H1 (cell line): Measurements from ENCODE around the gene TNIK. TPM values are rescaled to one million over a fixed set of nuclear protein-coding genes. Genes with fewer than 3 reads are reported as not detected.

Experiments used
- CTCF ChIA-PET: fragments of 300-600 bp; sonication (Branson Sonifier 250); formaldehyde crosslinking; loops from one replicate; lab custom pipeline; 2021; ENCODE audit not compliant: partially characterized antibody; lab: Charles Lee
- POLR2A ChIA-PET: fragments of 300-600 bp; sonication (Branson Sonifier 250); formaldehyde crosslinking; loops from one replicate; lab custom pipeline; 2021; ENCODE audit warnings: inconsistent platforms; ENCODE audit not compliant: partially characterized antibody; lab: Charles Lee
- DNase-seq, 2 experiments: peaks; one replicate each; pipeline versions ENCODE4 v3.0.0 to v3.0.0-alpha.2; 2010 to 2022; ENCODE audit warnings: low spot score in 2 of 2, low read depth in 1 of 2, mixed read lengths in 1 of 2
- FAIRE-seq: peaks from 2 replicates; lab custom pipeline; 2011; peaks lifted over from hg19 to GRCh38; lab: Jason Lieb, UNC
- H2AFZ ChIP-seq: 2 replicates; pipeline ENCODE4 v1.8.1; 2012; ENCODE audit warnings: low read length, inconsistent platforms
- H2AK5ac ChIP-seq: 2 replicates; pipeline ENCODE4 v1.6.1; 2013; ENCODE audit warnings: low read depth, low read length
- H2BK120ac ChIP-seq: replicated peaks from 2 replicates; pipeline ENCODE3; 2013; ENCODE audit warnings: low read depth, low read length, inconsistent platforms
- H2BK12ac ChIP-seq: 2 replicates; pipeline ENCODE4 v1.6.1; 2013; ENCODE audit warnings: low read depth, low read length
- H2BK15ac ChIP-seq: 2 replicates; pipeline ENCODE4 v1.6.1; 2013; ENCODE audit warnings: low read length
- H2BK20ac ChIP-seq: 2 replicates; pipeline ENCODE4 v1.6.1; 2013; ENCODE audit warnings: low read length
- H2BK5ac ChIP-seq: 2 replicates; pipeline ENCODE4 v1.6.1; 2013; ENCODE audit warnings: low read depth, low read length
- H3K14ac ChIP-seq: 2 replicates; pipeline ENCODE4 v1.6.1; 2013; ENCODE audit warnings: inconsistent platforms; ENCODE audit not compliant: insufficient read length
- H3K18ac ChIP-seq: 2 replicates; pipeline ENCODE4 v1.6.1; 2013; ENCODE audit warnings: low read length; ENCODE audit errors: extremely low read depth
- H3K23ac ChIP-seq: 2 replicates; pipeline ENCODE4 v1.6.1; 2013; ENCODE audit warnings: inconsistent platforms; ENCODE audit not compliant: insufficient read length
- H3K23me2 ChIP-seq: 2 replicates; pipeline ENCODE4 v1.6.1; 2013; ENCODE audit warnings: low read depth, low read length
- H3K27ac ChIP-seq: 2 replicates; pipeline ENCODE4 v1.6.1; 2011; ENCODE audit warnings: low read depth, low read length, inconsistent platforms
- H3K27me3 ChIP-seq, 4 experiments: replicated peaks in 1 of 4; 1 replicate in 1 of 4; 2 replicates in 3 of 4; pipeline versions ENCODE4 v1.6.1 to v1.8.1; 2011 to 2013; ENCODE audit warnings: low read length in 3 of 4, mild to moderate bottlenecking in 3 of 4, inconsistent platforms in 2 of 4, mixed read lengths in 2 of 4, moderate library complexity in 1 of 4; ENCODE audit not compliant: control insufficient read depth in 3 of 4, insufficient read depth in 3 of 4; ENCODE audit errors: extremely low read depth in 1 of 4
- H3K36me3 ChIP-seq, 4 experiments: 2 replicates each; pipeline versions ENCODE4 v1.6.1 to v1.8.1; 2011 to 2013; ENCODE audit warnings: mild to moderate bottlenecking in 4 of 4, low read length in 3 of 4, moderate library complexity in 2 of 4, control low read depth in 1 of 4, inconsistent platforms in 1 of 4; ENCODE audit not compliant: insufficient read depth in 4 of 4, control insufficient read depth in 2 of 4
- H3K4ac ChIP-seq: replicated peaks from 2 replicates; pipeline ENCODE3; 2013; ENCODE audit warnings: low read length, low read depth, mixed read lengths, inconsistent platforms; ENCODE audit not compliant: insufficient read length
- H3K4me1 ChIP-seq, 4 experiments: replicated peaks in 1 of 4; 1 replicate in 1 of 4; 2 replicates in 3 of 4; pipeline versions ENCODE4 v1.6.1 to v1.8.1; 2011 to 2013; ENCODE audit warnings: low read length in 3 of 4, inconsistent platforms in 2 of 4, mixed read lengths in 1 of 4; ENCODE audit not compliant: insufficient read depth in 4 of 4, control insufficient read depth in 3 of 4
- H3K4me2 ChIP-seq, 2 experiments: 2 replicates each; pipeline versions ENCODE4 v1.6.1 to v1.8.1; 2011 to 2013; ENCODE audit warnings: low read depth in 2 of 2, low read length in 2 of 2, control low read depth in 1 of 2, inconsistent platforms in 1 of 2, mild to moderate bottlenecking in 1 of 2; ENCODE audit not compliant: insufficient read depth in 1 of 2
- H3K4me3 ChIP-seq, 4 experiments: fragments of 200-600, 300-600 bp in 1 of 4; sonication (generic), shearing (Covaris generic), sonication (Bioruptor Twin) in 1 of 4; 2 replicates each; pipeline versions ENCODE4 v1.5.1 to v1.8.1; 2011 to 2016; ENCODE audit warnings: low read length in 4 of 4, low read depth in 3 of 4, control low read depth in 2 of 4, inconsistent platforms in 2 of 4, mild to moderate bottlenecking in 2 of 4, mixed read lengths in 1 of 4, moderate library complexity in 1 of 4; ENCODE audit not compliant: insufficient read depth in 2 of 4; ENCODE audit errors: extremely low read depth in 1 of 4
- H3K56ac ChIP-seq: replicated peaks from 2 replicates; pipeline ENCODE3; 2013; ENCODE audit warnings: low read depth, mild to moderate bottlenecking, mixed read lengths, low read length, inconsistent platforms; ENCODE audit not compliant: insufficient read length
- H3K79me1 ChIP-seq: 2 replicates; pipeline ENCODE4 v1.6.1; 2013; ENCODE audit warnings: low read depth, low read length, control low read depth
- H3K79me2 ChIP-seq, 2 experiments: 2 replicates each; pipeline versions ENCODE4 v1.6.1 to v1.8.1; 2012 to 2013; ENCODE audit warnings: low read length in 2 of 2, mild to moderate bottlenecking in 2 of 2, inconsistent platforms in 1 of 2; ENCODE audit not compliant: insufficient read depth in 2 of 2, control insufficient read depth in 1 of 2
- H3K9ac ChIP-seq, 4 experiments: replicated peaks in 1 of 4; 1 replicate in 1 of 4; 2 replicates in 3 of 4; pipeline versions ENCODE4 v1.6.1 to v1.8.1; 2011 to 2013; ENCODE audit warnings: low read depth in 3 of 4, low read length in 3 of 4, control low read depth in 2 of 4, mild to moderate bottlenecking in 2 of 4, moderate library complexity in 2 of 4, inconsistent platforms in 1 of 4; ENCODE audit errors: extremely low read depth in 1 of 4
- H3K9me3 ChIP-seq, 2 experiments: 2 replicates each; pipeline versions ENCODE4 v1.6.1 to v1.8.1; 2012 to 2013; ENCODE audit warnings: mild to moderate bottlenecking in 2 of 2, moderate library complexity in 2 of 2, control low read depth in 1 of 2, inconsistent platforms in 1 of 2, low read depth in 1 of 2, low read length in 1 of 2, mixed read lengths in 1 of 2; ENCODE audit not compliant: insufficient read depth in 2 of 2
- H4K20me1 ChIP-seq, 2 experiments: replicated peaks in 1 of 2; 2 replicates each; pipeline versions ENCODE3 to v1.8.1; 2011 to 2013; ENCODE audit warnings: inconsistent platforms in 2 of 2, low read length in 2 of 2, mild to moderate bottlenecking in 1 of 2; ENCODE audit not compliant: insufficient read depth in 2 of 2, control insufficient read depth in 1 of 2
- H4K5ac ChIP-seq: 2 replicates; pipeline ENCODE4 v1.6.1; 2013; ENCODE audit warnings: low read length, low read depth, mixed read lengths, inconsistent platforms; ENCODE audit not compliant: insufficient read length
- H4K8ac ChIP-seq: 2 replicates; pipeline ENCODE4 v1.8.0; 2013; ENCODE audit warnings: mild to moderate bottlenecking, moderate library complexity, low read length, inconsistent platforms; ENCODE audit not compliant: insufficient read depth; ENCODE audit errors: extremely low read depth
- H4K91ac ChIP-seq: replicated peaks from 2 replicates; pipeline ENCODE3; 2013; ENCODE audit warnings: low read length, mixed read lengths, inconsistent platforms; ENCODE audit not compliant: insufficient read length
- CBX8 ChIP-seq: fragments of 300-800, 300-1000 bp; sonication (generic); IDR thresholded peaks from 2 replicates; pipeline ENCODE4 v1.7.1; 2016; ENCODE audit warnings: low read depth, low read length, borderline replicate concordance
- RAD21 ChIP-seq, 2 experiments: IDR thresholded peaks in 1 of 2; conservative IDR thresholded peaks in 1 of 2; 2 replicates each; pipeline ENCODE4 v1.6.1; 2011; ENCODE audit warnings: low read depth in 2 of 2, low read length in 2 of 2, improper control_type of control experiment in 1 of 2, inconsistent platforms in 1 of 2, mild to moderate bottlenecking in 1 of 2, moderate library complexity in 1 of 2
- SUZ12 ChIP-seq: fragments of 200-600 bp; sonication (generic); IDR thresholded peaks from 2 replicates; pipeline ENCODE4 v1.6.1; 2012; ENCODE audit warnings: mild to moderate bottlenecking, inconsistent platforms, low read length, moderate library complexity, mixed read lengths
- WGBS, 2 experiments: shearing (Covaris generic) in 1 of 2; methylation state at CpG; one replicate each; pipeline versions ENCODE4 v1.1.6 to v1.1.7; 2013 to 2015; ENCODE audit warnings: low lambda C conversion rate in 2 of 2, mixed read lengths in 2 of 2, inconsistent platforms in 1 of 2, low coverage in 1 of 2, missing lambda C conversion rate in 1 of 2; ENCODE audit not compliant: insufficient replicate concordance in 2 of 2, insufficient coverage in 1 of 2, insufficient read length in 1 of 2; ENCODE audit errors: extremely low coverage in 1 of 2, missing lambda C conversion rate in 1 of 2; 5-methylcytosine and 5-hydroxymethylcytosine counted together
- polyA plus RNA-seq, 7 experiments: library from polyadenylated mRNA; depleted of rRNA in 3 of 7; stranded (reverse) in 5 of 7; unstranded in 2 of 7; fragments of >200 nt in 5 of 7; fragments of 200-250 nt in 2 of 7; gene quantifications; 1 replicate in 5 of 7; 2 replicates in 1 of 7; 4 replicates in 1 of 7; pipeline versions ENCODE4 v1.2.1 to v1.2.3, GENCODE V29; 2011 to 2013; ENCODE audit warnings: missing spikeins in 2 of 7, mixed read lengths in 2 of 7
- total RNA-seq: library from RNA; stranded (reverse); fragmentation: NEBNext Ultra II Directional; extraction: Animal tissue kit (Norgen Biotek cat#: 25700); gene quantifications from 2 replicates; pipeline ENCODE4 v1.2.1, GENCODE V29; 2021

TNIK gene
- total and polyA plus RNA-seq, 2 of the 8 experiments (the other 6 are each of a cell fraction or from before 2014, with no cell fraction given): 7.4 to 42.0 TPM

DNA sequence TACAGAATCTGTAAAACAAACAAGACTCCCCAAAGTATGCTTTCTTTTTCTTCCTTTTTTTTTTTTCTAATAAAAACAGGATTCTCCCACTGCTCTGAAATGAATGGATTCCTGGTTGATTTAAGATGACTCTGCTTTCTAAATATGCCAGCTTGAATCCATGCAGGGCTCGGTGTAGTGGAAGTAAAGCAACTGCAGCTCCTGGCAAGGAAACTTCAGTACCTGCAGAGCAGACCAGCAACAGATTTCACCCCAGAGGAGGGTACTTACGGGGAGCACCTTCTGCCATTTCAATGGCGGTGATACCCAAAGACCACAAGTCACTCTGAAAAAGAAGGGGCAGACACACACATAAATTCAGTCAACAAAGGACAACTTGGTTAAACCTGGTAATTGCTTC lies 283.1 kb downstream of the TNIK start:
- Histone ChIP-seq H3K27ac (no peak overlapping the region), H3K4ac (no peak overlapping the region), H3K23me2 (no peaks in the 10 kb centered on the region), H4K20me1 (no peaks in the 10 kb centered on the region), H3K79me2 (no peaks in the 10 kb centered on the region), H2BK12ac (no peak overlapping the region), H3K9me3 (no peaks in the 10 kb centered on the region), H4K91ac (no peak overlapping the region), H3K56ac (no peak overlapping the region), H3K36me3 (no peaks in the 10 kb centered on the region), H2BK5ac (no peak overlapping the region), H3K4me2 (no peak overlapping the region), H3K14ac (no peak overlapping the region), H3K79me1 (no peaks in the 10 kb centered on the region), H3K4me3 (no peak overlapping the region), H4K8ac (no peak overlapping the region), H3K18ac (no peak overlapping the region), H2AFZ (no peak overlapping the region), H3K23ac (no peak overlapping the region), H2AK5ac (no peak overlapping the region), H3K4me1 (no peaks in the 10 kb centered on the region), H3K9ac (no peak overlapping the region), H2BK120ac (no peak overlapping the region), H2BK15ac (no peak overlapping the region), H4K5ac (no peak overlapping the region), H3K27me3 (no peaks in the 10 kb centered on the region), H2BK20ac (no peak overlapping the region)
- ChIA-PET POLR2A (no interaction called here), CTCF (no interaction called here)
- no peak for FAIRE-seq
- DNase-seq: no peak
- 94% methylated on average over 3 of the region's 3 CpGs; no CpG with 5 or more reads in 1 of the 2 experiments for WGBS, 2 experiments
- TF ChIP-seq SUZ12 (no peak), CBX8 (no peak), RAD21 (IDR thresholded peaks at IDR 0.05 in 1 of 2, conservative IDR thresholded peaks at IDR 0.05 in 1 of 2; ENCODE audit: low read depth in 2 of 2, low read length in 2 of 2) (no peak)
